ENCODE measurements around the gene CDH1.
"Not testable (repeated sequence)": the region's sequence is repeated elsewhere in the genome, so short reads cannot be mapped to it uniquely, and the experiment has no call there.

Gene CDH1

DNA sequence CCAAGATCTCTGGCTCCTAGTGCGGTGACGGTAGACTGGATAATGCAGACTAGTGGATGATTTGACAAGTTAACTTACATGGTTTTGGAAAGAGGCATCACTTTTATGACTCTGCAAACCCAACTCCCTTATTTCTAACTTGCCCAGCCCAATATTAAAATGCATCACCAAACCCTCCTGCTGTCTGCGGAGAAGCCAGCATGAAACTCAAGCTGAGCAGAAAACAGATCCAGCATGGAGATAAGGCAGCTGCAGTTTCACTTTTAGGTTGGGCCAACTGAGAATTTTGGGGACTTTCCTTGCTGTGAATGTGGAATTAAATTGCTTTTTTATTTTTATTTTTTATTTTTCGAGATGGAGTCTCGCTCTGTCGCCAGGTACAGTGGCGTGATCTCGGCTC lies 27.8 kb downstream of the CDH1 start:
- no peak for DNase-seq

DNA sequence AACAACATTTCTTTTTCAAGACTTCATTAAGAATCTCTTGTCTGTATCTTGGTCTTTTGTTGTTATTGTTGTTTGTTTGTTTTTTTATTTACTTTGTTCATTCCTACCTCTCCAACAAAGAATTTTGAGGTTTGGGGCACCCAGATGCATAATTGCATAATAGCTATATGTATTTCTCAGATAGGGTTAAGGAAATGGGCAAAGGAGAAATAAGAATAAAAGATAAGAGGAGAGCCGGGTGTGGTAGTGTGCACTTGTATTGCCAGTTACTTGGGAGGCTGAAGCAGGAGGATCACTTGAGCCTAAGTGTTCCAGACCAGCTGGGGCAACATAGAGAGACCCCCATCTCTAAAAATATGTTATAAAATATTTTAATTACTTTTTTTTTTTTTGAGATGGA lies 30.5 kb downstream of the CDH1 start:
- DNase-seq, result no peak

DNA sequence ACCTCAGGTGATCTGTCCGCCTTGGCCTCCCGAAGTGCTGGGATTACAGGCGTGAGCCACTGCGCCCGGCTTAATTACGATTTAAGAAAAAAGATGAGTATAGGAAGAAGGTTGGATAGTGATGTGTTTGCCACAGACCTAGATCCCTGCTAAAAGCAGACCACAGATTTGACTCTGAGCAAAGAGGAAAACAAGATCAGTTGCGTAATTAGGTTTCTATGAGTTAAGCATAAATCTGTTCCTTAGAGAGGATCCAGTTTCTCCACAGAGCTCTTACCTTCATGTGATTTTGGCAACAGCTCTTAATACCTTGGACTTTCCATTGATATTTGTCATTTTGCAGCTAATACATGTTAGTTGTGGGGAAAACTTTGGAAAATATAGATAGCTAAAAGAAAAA lies 31.1 kb downstream of the CDH1 start:
- DNase-seq, result no peak

DNA sequence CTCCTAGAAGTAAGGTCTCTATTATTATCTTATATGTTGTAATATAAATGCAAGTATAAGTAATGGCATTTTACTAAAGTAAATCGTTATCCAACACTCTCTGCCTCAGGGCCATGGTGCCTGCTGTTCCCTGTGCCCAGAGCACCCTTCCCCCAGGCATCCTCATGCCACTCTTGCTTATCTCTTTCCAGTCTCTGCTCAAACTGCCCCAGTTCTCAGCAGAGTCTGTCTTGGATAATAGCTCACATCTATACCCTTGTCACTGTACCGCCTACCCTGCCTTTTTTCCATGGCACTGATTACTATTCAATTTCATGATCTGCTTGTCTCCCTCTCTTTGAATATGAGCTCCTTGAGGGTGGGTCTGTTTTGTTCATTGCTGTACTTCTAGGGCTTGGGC lies 31.7 kb downstream of the CDH1 start:
- no peak for DNase-seq

DNA sequence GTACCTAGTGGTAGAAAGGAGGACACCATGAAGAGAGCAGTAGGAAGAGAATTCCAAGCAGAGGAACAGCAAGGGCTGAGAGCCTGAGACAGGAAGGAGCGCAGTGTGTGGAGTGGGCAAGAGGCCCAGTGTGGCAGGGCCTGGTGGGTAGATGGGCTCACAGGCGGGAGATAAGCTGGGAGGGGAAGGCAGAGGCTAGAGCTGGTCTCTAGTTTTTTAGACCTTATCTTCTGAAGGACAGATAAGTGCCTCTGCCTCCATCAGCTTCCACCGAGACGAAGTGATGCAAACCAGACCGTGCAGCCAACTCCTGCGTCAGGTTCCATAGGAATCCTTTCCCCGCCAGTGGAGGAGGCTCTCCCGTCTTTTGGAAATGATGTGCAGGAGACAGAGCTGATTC lies 33.6 kb downstream of the CDH1 start:
- DNase-seq, result no peak

DNA sequence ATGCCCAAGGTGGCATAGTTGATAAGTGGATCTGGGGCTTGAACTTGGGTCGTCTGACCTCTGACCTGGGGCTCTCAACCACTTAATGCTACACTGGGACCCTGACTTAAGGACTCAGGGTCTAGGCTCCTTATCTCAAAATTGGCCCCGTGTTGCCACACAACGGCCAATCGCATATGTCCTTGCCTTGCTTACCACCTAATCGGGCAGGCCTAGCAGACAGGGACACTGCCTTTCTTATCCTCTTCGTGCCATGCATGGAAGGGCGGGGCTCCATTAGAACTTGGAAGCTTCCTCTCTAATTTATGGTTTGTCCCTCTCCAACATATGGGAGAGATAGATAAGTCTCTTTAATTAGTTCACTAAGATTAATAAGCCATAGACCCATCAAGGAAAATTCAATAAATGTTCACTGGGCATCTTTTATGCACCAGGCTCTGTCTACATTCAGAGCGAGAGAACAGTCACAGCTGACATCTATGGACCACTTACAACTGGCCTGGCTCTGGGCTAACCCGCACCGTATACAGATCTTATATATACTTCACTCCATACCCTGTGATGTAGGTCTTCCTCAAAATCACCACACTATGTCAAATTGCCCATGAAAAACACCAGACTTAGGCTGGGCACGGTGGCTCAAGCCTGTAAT lies 35.1 kb downstream of the CDH1 start:
- no peak for DNase-seq

DNA sequence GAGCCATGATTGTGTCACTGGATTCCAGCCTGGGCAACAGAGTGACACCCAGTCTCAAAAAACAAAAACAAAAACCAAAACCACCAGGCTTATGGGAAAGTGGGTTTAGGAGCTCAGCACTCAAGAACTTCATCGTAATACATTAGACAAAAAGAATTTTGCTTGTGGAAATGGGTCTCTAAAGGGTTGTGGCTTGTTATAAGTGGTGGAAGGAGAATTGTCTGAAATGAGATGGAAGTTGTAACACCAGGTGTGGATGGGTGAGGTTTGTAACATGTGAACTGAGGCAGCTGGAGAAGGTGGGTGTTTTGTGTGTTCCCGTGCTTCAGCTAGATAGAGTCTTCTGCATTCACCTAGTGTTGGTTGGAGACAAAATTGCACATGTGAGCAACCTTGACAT lies 35.8 kb downstream of the CDH1 start:
- no peak for DNase-seq

DNA sequence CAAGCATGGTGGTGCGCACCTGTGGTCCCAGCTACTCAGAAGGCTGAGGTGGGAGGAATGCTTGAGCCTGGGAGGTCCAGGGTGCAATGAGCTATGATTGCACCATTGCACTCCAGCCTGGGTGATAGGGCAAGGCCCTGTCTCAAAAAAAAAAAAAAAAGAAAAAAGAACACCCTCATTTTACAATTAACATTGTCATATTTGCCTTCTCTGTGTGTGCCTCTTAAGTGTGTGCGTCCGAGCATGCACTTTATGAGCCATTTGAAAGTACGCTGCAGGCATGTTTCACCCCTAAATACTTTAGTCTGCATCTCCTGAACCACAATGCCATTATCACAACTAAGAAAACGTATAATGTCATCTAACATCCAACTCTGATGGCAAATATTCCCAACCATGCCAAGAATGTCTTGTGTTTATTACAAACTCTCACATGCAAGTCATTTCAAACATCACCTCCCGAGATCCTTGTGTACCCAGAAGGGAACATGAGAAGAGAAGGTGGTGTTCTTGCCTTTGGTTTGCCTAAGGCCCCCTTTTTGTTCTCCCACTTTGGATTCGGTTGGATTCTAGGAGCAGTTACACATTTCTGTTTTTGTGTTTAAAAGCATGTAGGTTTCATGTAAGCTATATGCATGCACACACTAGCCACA lies 38.0 kb downstream of the CDH1 start:
- DNase-seq, result no peak

DNA sequence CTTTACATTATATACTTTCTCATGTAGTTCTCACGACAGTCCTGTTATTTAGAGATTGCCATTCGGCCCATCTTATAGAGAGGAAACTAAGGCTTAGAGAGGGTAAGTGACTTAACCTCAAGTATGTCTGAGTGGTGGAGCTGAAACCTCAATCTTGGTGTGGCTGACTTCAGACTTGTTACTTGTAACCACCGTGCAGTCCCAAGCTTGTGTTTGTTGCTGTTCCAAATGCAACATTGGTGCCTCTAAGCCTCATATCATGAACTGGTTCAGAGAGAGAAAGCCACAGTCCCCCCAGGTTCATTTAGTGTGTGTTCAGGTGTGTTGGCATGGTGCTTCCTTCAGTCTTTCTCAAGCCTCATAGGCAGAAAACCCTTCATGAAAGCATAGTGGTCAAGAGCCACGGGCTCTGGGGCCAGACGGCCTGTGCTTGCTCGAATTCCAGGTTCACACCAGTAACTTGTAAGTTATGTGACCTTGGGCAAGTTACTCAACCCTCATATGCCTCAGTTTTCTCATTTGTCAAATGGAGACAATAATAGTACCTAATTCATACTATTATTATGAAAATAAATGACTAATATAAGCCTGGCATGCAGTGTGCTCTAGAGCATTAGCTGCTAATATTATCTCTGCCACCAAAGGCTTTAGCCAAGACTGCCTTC lies 39.9 kb downstream of the CDH1 start:
- DNase-seq, result no peak

DNA sequence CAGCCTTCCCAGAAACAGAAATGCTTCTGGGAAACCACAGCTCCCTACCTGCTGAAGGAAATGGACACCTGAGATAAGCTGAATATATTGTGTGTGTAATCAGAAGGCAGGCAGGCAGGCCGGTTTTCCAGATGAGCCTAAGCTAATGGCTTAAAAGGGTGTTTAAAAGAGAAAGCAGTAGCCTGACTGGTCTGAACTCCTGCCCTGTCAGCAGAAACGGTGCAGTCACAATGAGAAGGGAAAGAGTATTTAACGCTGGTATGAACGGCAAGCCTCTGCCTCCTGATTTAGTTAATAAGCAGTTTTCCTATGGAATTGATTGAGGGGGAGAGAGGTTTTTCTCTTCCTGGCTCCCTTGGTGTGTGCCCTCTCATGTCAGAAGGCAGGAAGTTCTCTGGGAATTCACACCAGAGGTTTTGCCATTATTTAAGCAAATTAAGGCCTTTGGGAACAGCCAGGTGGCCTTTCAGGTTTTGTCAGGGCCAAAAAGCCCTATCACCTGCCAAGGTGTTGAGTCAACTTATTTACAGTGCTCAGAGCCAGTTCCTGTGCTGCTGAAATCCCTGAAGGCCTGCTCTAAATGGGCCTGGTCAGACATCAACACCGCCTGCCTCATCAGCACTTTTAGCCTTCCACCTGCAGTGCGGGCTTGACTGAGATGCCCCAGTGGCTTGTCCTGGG lies 41.6 kb downstream of the CDH1 start:
- DNase-seq, result no peak

DNA sequence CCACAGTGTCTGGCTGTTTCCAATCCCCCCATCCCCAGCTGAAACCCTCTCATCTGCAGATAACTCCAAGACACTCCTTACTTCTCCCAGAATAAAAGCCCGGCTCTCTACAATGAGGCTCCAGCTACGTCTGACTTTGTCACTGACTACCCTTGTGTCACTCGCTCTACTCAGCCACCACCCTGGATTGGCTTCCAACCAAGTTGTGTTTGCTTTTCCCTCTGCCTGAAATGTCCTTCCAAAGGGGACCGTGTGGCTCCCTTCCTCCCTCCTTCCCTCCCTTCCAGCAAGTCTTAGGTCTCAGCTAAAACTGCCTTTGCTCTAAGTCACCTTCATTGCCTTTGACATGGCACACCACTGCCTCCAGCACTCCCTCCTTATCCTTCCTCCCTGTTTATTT lies 42.8 kb downstream of the CDH1 start:
- DNase-seq, result no peak

DNA sequence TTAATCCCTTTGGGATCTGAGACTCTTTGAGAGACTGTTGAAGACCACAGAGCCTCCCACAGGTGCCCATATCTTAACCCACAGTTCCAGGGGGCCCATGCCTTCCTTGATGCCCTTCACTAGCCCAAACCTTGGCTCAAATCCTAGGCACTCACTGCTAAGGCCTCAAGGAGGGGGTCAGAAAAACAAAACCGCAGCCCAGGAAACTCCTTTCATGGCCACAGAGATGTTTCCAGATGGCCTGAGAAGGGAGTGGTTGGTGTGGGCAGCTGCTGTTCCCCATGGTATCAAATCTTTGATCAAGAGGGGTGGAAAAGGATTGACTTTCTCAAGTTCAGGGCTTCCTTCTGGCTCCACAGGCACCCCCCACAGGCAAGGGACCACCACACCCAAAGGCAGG lies 44.7 kb downstream of the CDH1 start:
- DNase-seq, result no peak

DNA sequence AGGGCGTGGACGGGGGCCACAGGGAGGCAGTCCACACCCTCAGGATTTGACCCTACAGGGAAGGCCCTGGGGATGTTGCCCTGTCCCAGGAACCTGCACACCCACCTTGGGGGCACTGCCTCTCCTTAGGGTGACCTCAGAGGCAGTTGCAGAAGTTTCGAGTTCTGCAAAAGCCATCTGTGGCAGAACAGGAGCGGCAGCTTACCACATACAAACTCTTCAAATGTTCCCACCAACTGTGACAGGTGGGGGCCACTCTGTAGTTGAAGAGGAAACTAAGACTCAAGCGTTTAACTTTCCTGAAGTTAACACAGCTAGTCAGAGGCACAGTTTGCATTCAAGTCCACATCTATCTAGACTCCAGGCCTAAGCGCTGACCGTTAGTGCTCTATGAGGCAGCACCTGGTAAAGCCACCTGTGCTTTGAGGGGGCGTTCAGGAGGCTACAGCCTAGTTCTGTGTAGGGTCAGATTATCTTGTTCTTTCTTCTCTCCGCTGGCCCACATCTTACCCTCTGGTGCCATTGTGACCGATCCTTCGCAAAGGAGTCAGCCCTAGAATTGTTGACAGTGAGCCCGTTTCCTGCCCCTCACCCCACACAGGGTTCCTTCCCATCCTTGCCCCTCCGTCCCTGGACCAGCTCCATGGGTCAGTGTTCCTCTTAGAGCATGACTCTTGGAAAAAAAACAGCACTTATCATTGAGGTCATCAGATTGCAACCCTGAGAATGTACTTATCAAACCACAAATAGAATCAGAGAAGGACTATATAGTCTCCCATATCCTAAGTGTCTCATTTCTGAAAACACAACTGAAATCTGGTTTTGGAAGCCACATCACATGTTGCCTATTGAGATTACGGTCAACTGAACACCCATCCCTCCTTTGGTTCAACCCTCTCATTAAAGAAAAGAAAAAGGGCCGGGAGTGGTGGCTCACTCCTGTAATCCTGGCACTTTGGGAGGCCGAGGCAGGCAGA lies 45.4 kb downstream of the CDH1 start:
- DNase-seq, result no peak

DNA sequence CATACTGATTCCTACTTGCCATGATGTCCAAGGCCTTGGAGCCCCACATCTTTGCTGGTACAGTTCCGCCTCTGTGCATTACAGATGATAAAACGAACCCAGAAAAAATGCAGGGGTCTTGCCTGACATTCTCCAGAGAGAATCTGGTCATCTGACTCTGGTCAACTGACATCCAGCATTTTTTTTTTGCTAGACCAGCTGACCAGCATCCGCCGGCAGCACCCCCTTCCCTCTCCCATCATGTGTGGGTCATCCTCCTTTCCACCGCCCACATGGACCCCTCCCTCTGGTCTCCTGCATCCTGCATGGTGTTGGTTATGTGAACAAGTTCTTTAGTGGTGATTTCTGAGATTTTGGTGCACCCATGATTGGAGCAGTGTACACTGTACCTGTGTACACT lies 47.1 kb downstream of the CDH1 start:
- no peak for DNase-seq

DNA sequence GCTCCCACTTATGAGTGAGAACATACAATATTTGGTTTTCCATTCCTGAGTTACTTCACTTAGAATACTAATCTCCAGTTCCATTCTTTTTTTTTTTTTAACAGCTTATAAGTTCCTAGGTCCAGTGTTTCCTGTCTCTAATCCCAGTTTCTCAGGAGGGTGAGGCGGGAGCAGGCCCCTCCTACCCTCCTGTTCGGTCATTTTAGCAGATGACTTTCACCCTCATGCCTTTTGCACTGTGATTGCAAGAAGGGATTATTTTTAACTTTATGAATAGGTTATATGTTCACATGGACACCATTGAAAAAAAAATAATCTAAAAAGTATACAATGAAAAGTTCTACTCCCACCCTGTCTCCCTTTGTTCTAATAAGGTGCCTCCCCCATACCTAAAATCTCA lies 47.6 kb downstream of the CDH1 start:
- DNase-seq, result no peak

DNA sequence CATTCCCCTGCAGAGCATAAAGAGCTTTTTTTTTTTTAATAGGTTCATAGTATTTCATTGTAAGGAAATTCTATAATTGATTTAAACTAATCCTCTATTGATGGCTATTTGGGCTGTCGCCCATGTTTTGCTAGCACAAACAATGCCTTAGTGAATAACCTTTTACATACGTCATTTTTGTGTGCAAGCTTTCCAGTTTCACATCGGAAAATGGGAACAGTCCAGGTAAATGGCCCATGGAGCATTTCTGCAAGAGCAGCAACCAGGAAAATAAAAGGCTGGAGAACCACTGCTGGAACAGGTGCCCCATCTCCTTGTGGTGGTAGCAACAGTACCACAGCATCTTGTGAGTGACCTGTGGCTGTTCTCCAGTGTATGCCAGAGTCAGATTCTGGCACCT lies 48.6 kb downstream of the CDH1 start:
- no peak for DNase-seq

DNA sequence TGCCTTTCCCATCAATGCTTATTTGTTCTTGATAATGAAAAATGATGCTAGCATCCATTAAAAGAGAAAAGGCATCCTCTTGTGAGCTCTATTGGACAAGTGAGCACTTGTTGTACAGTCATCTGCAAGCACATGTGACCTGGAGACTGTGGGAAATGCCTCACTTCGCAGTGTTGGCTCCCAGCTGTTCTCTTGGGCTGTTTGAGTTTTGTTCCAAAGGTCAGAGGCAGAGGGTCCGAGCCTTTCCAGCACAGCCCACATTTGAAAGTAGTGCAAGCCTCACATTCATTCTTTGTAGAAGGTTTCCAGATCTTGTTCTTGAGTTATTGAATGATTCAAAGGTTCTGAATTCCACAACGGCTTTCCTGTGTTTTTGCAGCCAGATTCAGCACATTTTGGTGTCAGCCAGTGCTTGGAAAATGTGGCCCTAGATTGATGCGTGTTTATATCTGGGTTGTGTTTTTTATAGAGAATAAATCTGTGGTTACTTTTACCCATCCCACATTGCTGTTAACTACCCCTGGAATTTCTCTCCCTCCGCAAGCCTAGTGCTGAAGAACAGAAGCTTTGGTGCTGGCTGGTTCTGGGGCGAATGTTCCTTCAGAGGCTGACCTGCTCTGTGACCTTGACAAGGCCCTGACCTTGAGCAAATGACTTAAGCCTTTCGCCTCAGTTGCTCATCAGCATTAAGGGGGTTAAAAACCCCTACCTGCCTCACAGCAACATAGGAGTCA lies 49.8 kb downstream of the CDH1 start:
- DNase-seq, result no peak

DNA sequence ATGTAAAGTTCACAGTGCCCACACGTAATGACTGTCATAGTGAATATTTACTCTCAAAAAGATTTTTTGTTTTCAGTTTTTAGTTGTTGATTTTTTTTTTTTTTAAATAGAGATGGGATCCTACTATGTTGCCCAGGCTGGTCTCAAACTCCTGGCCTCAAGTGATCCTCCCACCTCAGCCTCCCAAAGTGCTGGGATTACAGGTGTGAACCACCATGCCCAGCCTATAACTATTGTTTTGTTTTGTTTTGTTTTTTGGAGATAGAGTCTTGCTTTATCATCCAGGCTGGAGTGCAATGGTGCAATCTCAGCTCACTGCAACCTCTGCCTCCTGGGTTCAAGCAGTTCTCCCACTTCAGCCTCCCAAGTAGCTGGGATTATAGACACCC lies 50.3 kb downstream of the CDH1 start:
- not testable (repeated sequence) for DNase-seq

DNA sequence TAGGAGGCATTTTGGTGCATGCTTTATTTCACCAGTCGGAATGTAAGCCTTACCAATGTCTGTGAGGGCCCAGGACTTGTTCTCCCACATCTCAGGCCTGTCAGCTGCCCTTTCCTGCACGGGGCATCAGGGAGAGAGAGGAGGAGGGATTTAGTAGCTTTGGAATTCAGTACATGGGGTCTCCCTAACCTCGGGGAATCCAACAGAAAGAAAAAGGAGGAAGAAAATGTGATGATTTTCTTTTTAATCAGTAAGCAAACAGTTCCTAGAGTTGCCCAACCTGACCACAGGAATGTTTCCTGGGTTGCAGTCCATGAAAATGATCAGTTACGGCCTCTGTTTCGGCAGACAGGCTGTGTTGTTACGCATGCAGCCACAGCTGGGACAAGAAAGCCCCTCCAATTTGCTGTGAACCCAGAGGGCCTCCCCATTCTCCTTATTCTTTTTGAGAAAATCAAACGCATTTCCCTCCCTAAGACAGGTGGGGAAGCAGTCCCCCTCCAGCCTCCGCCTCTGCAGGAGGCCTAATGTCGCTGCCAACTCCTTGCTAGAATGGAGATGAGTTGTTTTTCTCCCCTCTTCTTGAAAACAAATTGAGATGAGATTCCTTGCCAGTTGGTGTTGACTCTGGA lies 53.2 kb downstream of the CDH1 start:
- DNase-seq, result no peak

DNA sequence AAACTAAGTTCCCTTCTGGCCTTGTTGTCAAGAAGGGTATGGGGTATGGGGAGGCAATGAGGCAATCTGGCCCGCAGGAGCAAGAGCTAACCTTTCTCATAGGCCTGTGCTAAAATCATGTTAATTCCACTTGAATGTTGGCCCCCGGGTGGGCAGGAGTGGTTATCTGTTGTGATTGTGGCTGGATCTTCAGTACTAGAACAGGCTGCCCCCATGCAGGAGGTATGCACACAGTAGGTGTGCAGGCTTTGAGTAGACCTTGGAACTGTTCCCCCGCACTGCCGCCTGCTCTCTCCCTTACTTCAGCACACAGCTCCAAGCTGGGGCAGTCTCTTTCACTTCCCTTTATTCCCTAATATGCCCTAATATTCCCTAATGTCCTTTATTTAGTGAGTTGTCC lies 53.9 kb downstream of the CDH1 start:
- DNase-seq, result no peak

DNA sequence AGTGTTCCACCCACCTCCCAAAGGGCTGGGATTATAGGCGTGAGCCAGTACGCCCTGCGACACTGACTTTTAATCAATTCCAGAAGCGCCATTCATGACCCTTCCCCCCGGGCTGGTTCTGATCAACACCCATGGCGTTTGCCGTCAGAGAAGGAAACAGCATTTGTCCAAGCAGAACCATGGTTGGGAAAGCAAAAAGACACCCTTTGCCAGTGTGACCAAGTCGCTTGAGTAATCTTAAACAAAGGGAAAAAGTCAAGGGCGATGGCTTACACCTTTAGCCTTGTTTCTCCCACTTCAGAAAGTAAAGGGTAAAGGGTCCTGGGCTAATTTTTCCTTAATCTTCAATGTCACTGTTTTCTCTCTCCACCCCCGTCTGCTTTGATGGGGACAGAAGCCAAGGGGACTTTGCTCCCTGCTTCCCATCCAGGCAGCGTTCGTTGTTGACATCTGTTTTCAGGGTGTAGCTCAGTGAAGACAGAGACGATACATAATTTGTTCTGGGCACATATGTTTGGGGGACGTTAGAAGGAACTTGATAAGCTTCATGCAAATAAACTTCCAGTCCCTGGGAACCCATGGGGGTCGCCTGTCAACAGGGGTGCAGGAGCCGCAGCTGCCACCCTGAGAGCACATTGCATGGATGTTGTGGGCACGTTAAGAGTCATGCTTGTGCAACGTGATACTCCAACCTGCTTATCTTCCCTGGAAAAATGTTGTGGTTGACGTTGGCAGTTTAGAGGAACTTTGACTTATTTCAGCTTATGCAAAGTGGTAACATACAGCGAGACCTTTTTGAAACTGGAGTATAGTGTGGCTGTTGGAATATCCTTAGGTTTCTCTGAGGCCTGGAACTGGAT lies 55.6 kb downstream of the CDH1 start:
- DNase-seq, result no peak
